HG03571 (cell line): Measurements from ENCODE around the gene SLC5A12.

ENCODE experiments used
- ATAC-seq: cut with Tn5 transposase; IDR thresholded peaks from one replicate; pipeline ENCODE4 v1.9.1; 2021; ENCODE audit not compliant: unreplicated experiment

SLC5A12 gene

GRCh38 chr11:26721948-26722475 is at the start of gene SLC5A12:
TSS of gene SLC5A12 (minus strand) at chr11:26722060. CDS start at chr11:26721714, 346 bp downstream.
- no peak for ATAC-seq

DNA sequence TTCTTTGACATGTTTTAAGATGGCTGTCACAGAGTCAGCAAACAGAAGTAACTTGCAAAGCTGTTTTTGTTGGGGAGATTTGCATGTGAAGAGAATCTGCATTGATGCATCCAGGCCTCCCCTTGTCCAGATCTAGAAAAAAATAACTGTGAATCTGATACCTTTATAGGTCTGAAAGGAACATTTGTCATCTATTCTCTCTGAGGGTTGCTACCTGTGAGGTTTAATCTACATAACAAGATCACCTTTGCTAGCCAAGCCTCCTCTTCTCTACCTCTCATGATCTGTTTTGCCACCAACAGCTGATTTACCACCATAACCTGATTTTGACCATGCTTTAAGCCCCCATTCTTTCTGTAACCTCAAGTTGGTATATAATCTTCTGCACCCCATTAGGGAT is 47.2 kb upstream of the SLC5A12 start:
- no peak for ATAC-seq

- ATAC-seq, result no peak
Measured at GRCh38 chr11:26767060-26767459, 45.2 kb upstream of the SLC5A12 start.

- ATAC-seq, result no peak
Measured at GRCh38 chr11:26765323-26765722, 43.5 kb upstream of the SLC5A12 start.

- ATAC-seq, result no peak
Measured at GRCh38 chr11:26764825-26765224, 43.0 kb upstream of the SLC5A12 start.

DNA sequence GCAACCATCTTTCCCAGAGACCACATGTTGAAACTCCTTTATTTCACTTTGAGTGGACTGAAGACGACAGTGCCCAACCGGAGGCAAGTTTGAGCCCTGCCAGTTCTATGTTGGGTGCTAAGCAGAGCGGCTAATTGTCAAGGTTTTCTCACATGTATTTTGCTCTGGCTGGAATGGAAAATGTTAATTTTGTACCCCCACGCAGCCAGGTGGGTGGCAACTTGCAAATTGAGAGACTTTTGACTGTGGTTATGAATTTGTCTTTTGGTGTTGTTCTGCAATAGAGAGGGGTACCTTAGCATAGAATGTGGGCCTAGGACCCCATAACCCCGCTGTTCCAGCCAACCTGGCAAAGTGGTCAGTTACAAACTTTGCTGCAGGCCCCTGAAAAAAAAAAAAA is 42.5 kb upstream of the SLC5A12 start:
- no peak for ATAC-seq

DNA sequence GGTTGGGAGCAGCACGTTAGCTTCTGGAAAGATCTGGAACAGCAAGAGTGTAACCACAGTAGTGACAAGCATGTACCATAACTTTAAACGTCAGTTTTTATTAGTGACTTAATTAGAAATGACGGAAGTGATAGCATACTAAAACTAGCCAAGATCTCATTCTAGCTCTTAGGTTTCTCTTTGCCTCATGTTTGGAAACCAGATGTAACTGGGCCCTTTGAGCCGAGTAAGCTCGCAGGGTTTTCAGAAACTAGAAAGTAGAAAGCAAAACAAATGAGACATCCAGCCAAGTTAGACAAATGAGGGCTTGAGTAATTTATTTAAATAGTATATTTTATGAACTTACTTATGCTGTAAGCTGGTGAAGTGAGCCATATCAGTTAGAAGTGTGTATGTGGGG is 40.2 kb upstream of the SLC5A12 start:
- ATAC-seq, result no peak

DNA sequence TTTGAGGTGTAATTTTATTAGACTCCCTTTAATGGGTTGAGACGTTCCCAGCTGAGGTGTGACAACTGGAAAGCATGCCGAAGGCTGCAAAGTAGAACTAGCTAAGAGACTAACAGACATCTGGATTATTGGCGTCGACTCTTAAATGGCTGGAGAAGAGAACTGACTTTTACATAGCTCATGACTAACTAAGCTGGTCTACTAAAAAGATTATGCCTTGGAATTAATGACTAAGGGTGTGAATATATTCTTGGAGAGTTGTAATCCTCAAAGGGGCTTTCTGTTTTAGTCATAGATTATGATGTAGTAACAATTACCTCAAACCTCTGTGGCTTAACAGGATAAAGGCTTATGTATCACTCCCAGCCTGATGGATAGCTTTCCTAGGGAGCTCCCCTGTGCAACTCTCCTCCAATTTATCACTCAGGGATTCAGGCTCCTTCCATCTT is 39.5 kb upstream of the SLC5A12 start:
- no peak for ATAC-seq

- ATAC-seq, result no peak
Measured at GRCh38 chr11:26757995-26758394, 36.1 kb upstream of the SLC5A12 start.

- no peak for ATAC-seq
Measured at GRCh38 chr11:26755762-26756161, 33.9 kb upstream of the SLC5A12 start.

- ATAC-seq, result no peak
Measured at GRCh38 chr11:26753723-26754504, 32.1 kb upstream of the SLC5A12 start.

DNA sequence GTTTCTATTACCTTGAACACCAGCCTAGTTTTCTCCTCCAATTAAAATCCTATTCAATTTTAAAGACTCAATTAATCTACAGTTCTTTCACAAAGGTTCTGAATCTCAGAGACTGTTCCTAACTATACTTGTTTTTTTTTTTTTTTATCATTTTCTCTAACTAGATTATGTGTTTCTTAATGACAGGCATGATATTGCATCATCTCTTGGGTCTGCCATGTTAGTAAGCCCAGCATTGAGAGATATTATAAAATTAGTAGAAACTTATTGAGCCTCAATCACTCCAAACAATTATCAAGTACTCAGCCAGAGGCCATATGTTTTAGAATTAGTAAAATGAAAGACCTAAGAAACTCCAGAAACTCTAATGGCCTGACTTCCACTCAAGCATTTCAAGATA is 28.1 kb upstream of the SLC5A12 start:
- ATAC-seq, result no peak

DNA sequence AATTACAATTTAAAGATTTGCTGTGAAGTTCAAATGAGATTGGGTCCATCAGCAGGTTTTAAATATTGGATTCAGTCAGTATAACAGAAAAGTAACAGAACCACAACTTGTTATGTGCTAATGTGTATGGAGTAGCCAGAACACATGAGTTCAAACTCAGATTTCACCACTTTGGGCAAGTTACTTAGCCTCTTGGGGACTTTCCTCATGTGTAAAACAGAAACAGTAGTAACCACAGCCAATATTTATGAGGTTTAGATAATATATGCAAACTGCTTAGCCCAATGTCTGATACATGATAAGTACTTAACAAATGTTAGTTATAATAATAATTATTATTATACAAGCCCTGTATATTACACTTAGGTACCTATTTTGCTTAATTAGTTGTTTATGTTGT is 21.8 kb upstream of the SLC5A12 start:
- ATAC-seq, result no peak

DNA sequence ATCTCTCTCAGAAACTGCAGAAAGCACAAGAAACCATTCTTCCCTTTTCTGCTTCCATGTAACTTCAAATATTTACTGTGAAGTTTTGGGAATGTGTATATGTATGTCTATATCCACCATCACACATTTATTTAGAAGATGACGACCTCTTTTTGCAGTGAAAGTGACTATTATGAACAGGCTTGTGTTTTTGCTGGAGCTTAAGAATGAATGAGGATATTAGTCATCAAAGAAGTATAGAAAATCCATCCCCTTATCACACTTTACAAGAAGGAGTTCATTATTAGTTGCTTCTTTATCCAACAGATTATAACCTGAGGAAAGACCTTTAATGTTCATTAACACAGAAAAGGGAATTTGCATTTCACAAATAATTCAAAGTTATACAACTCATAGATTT is 21.1 kb upstream of the SLC5A12 start:
- no peak for ATAC-seq

DNA sequence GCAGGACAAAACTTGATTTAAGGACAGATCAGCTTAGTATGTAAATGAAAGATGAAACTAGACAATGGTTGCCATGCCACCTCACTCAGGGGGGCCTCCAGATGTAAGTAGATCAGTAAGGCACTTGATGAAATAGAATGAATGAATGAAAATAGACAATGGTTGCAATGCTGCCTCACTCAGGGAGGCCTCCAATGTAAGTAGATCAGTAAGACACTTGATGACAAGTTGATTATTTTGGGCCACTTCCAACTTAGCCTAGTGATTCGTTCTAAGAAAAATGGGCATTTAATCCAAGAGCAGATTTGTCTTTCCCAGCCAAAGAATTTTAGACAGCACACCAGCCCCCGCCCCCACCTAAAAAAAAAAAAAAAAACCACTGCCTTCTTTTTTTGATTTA is 19.2 kb upstream of the SLC5A12 start:
- ATAC-seq, result no peak

DNA sequence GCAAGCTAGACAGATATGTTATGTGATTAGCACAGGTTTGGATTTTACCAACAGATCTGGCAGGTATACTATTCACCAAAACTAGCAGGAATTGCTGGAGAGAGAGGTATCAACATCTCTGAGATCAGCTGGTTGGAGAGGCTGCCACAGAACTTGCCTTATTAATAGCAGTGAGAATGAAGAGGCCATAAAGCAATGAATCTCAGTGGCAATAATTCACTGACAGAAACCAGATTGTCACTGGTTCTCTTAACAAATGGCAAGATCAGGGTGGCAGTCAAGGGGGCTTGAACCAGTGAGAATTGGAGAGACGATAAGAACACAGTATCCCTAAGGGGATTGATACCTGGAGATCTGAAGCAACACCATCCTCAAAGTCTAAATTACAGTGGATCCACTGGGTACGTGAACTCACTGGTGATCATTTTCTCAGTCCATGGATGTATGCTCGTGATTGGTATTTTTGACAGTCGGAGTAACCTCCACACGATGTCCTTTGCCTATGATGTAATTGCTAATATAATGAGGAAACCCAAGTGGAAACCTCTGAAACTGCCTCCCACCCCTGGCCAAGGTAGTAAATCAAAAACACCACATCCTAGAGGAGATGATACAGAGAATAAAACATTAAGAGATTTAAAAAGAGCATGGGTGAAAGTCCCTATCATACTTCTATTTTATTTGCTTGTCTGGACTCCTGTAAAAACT is 17.7 kb upstream of the SLC5A12 start:
- ATAC-seq, result no peak

GRCh38 chr11:26734691-26735090 is 12.8 kb upstream of the SLC5A12 start:
- ATAC-seq, result no peak

DNA sequence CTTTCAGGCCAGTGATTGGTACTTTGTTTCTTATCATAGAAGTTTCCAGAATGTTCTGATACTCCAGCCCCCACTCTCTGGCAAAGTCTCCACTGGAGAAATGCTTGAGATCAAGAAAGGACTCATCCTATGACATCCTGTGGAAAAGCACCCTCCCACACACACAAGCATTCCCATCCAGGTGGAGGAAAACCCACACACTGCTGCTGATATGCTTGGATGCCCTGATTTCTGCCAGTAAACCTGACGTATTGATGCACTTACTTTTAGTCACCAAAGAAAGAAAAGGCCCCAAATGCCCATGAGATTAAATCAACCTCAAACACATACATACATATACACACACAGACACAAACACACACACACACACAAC is 9.2 kb upstream of the SLC5A12 start:
- no peak for ATAC-seq

DNA sequence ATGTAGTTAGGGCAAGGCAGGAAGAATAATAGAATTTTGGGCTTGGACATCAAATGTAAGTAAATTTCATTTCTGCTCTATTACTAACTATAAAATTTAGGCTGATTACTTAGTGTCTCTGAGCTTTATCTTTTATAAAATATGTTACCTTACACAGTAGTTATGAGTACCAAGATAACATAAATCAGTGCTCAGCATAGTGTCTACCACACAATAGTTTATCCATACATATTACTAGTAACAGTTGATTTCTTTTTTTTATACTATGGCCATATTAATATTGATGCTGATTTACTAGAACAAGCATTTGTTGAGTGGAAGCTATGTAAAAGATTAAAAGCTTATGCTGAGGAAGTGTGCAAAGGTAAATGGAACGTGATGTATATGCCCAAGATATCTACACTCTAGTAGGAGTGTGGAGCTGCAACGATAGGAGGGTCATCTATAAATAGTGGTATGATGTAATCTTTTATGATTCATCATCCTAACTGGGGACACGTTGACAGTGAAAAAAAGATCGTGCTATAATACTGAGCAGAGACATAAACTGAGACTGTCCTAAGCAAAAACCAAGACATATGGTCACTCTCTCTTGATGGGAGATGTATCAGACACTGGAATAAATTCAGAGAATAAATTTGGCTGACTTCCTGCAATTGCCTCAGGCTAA is 8.7 kb upstream of the SLC5A12 start:
- no peak for ATAC-seq

GRCh38 chr11:26729284-26729683 is 7.4 kb upstream of the SLC5A12 start:
- ATAC-seq, result no peak

- ATAC-seq, result no peak
Measured at GRCh38 chr11:26726960-26727359, 5.1 kb upstream of the SLC5A12 start.

DNA sequence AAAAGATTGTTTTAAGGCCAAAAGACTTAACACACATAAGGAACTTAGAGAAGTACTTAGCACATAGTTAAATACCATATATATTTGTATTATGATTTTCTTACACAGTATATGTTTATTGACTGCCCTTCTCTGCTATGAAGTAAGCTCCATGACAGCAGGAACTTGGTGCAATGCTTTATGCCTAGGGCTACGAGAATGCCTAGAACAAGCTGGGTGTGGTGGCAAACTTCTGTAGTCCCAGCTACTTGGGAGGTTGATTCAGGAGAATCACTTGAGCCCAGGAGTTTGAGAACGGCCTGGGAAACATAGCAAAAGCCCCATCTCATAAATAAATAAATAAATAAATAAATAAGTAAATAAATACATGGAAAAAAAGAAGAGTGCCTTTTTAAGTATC is 1.9 kb downstream of the SLC5A12 start:
- no peak for ATAC-seq
